ENCODE results near the gene JMJD8.

Gene JMJD8

DNA sequence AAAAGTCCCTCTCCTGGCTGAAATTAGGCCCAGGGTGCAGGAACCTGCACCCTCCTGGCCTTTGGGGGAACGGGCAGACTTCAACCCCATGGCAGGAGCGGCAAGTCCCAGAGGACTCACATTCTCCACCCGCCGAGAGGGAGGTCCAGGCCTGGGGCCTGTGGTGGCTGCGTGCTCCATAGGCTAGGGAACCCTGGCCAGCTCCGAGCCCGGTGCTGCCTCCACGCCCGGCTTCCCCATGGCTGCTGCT, 42.0 kb upstream of the JMJD8 start:
- Histone ChIP-seq H3K4me3 (ENCODE audit: low read depth, low read length) (no peak overlapping the region), H3K4me1 (peaks cover 12% of the 10 kb centered on the region), H3K36me3 (peaks cover 39% of the 10 kb centered on the region), H3K27me3 (no peaks in the 10 kb centered on the region), H3K9me3 (no peaks in the 10 kb centered on the region)
- TF ChIP-seq, protein P1, sequence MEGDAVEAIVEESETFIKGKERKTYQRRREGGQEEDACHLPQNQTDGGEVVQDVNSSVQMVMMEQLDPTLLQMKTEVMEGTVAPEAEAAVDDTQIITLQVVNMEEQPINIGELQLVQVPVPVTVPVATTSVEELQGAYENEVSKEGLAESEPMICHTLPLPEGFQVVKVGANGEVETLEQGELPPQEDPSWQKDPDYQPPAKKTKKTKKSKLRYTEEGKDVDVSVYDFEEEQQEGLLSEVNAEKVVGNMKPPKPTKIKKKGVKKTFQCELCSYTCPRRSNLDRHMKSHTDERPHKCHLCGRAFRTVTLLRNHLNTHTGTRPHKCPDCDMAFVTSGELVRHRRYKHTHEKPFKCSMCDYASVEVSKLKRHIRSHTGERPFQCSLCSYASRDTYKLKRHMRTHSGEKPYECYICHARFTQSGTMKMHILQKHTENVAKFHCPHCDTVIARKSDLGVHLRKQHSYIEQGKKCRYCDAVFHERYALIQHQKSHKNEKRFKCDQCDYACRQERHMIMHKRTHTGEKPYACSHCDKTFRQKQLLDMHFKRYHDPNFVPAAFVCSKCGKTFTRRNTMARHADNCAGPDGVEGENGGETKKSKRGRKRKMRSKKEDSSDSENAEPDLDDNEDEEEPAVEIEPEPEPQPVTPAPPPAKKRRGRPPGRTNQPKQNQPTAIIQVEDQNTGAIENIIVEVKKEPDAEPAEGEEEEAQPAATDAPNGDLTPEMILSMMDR (IDR thresholded peaks at IDR 0.05; ENCODE audit: low read depth, low read length): no peak
- DNase-seq: no peak

DNA sequence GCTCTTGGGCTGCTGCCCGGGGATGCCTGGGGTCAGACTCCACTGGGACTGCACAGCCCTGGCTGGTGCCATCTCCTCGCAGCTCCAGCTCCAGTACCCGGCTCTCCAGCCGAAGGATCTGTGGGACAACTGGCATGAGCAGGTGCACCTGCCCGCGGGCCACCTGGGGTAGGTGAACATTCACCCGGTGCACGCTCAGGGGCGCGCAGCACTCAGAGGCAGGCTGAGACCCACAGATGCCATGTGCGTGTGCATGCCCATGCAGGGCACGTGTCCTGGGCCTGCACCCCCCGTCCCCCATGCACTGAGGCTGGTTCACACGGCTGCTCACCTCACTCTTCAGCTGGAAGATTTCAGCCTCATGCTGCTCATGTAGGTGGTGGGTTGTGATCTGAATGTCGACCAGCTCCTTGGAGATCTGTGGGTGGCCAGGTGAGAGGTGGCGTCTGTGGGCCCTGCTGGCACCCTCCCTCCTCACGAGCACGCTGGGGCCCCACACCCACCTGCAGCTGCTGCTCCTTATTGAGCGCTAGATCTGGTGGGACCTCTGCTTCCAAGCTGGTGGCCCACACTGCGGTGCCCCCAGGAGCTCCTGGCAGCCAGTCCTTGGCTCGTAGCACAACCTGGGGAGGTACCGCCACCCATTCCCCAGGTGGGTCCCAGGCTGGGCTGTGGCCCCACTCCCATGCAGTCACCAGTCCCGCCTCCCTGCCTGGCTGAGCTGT, 41.5 kb upstream of the JMJD8 start:
- Histone ChIP-seq H3K4me1 (peaks cover 12% of the 10 kb centered on the region), H3K9me3 (no peaks in the 10 kb centered on the region), H3K4me3 (ENCODE audit: low read depth, low read length) (no peak overlapping the region), H3K36me3 (peaks cover 34% of the 10 kb centered on the region), H3K27me3 (no peaks in the 10 kb centered on the region)
- no peak for DNase-seq
- TF ChIP-seq, protein P1 (IDR thresholded peaks at IDR 0.05; ENCODE audit: low read depth, low read length): no peak

DNA sequence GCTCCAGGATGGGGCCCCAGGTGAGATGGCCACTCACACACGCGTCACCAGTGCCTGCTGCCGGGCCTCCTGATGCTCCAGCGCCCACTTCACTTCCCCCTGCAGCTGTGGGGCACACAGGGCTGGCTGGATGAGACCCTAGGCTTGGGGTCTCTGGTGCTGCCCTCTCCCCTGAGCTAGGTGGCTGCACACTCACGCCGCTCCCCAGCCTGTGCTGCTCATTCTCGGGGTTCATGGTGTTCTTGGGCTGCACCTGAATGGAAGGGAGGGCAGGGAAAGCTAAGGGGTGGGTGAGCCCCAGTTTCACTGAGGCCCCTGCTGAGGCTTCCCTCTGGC, 40.9 kb upstream of the JMJD8 start:
- TF ChIP-seq, protein P1 (IDR thresholded peaks at IDR 0.05; ENCODE audit: low read depth, low read length): no peak
- Histone ChIP-seq H3K4me3 (ENCODE audit: low read depth, low read length) (no peak overlapping the region), H3K36me3 (peaks cover 28% of the 10 kb centered on the region), H3K4me1 (peaks cover 12% of the 10 kb centered on the region), H3K27me3 (no peaks in the 10 kb centered on the region), H3K9me3 (no peaks in the 10 kb centered on the region)
- no peak for DNase-seq

DNA sequence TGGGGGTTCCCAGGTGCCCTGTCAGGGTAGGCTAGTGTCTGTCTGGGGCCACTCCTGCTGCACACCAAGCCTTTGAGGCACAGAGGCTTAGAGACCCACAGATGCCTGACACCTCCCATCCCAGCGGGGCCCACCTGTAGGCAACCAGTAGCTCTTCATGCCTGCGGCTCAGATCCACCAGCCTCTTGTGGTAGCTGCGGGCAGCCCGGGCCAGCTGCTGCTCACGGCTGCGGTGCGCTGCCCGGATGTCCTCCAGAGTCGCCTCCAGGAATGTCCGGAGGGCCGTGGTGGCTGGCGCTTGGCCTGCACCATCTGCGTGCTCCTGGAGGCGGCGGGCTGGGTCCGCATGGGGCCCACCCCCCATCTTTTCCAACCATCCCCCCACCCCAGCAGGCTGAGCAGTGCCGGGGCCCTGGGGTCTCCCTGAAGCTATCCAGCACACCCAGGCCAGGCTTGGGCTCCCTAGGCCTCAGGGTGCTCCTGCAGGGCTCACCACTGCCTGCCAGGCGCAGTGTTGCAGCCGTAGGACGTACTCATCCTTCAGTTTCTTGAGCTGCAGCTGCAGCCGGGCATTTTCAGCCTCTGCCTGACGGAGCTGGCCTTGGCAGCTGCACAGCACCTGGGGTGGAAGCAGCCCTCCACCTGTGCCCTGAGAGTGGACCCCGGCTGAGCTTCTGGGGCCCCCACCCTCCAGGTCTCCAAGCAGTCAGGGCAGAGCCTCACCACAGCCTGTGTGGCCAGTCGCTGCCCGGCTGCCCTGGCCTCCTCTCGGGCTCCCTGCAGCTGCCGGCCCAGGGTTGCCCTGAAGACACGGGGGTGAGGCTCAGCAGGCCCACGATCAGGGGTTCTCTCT, 40.3 kb upstream of the JMJD8 start:
- DNase-seq: no peak
- H3K4me1 ChIP-seq: peaks cover 12% of the 10 kb centered on the region

DNA sequence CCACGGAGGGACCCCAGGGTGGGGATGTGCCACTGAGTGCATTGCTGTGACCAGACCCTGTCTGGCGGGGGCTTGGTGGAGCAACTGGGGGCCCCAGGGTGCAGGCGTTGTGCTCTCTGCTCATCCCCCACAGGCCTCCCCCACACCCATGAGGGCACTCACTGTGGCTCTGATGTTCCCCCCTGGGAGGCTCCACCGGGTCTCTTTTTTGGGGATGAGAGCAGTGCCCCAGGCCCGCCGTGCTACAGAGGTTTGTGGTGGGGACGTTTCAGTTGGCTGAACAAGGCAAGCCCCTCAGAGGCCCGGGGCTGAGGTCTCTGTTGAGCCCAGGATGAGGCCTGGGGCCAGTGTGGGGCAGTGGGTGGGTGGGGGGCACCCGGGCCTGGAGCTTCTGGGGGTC, 39.6 kb upstream of the JMJD8 start:
- no peak for DNase-seq
- no peak overlapping the region for H3K4me3 ChIP-seq (ENCODE audit: low read depth, low read length)
- no peaks in the 10 kb centered on the region for H3K9me3 ChIP-seq
- TF ChIP-seq, protein P1 (IDR thresholded peaks at IDR 0.05; ENCODE audit: low read depth, low read length): no peak
- H3K36me3 ChIP-seq: peaks cover 18% of the 10 kb centered on the region; the same call in 1 of the 2 replicates
- peaks cover 17% of the 10 kb centered on the region for H3K4me1 ChIP-seq
- H3K27me3 ChIP-seq: no peaks in the 10 kb centered on the region

More for the DNA sequence above, 40.3 kb upstream of the JMJD8 start:
- TF ChIP-seq, protein P1 (IDR thresholded peaks at IDR 0.05; ENCODE audit: low read depth, low read length): no peak
- Histone ChIP-seq H3K4me3 (ENCODE audit: low read depth, low read length) (no peak overlapping the region), H3K9me3 (no peaks in the 10 kb centered on the region), H3K27me3 (no peaks in the 10 kb centered on the region), H3K36me3 (peaks cover 22% of the 10 kb centered on the region)
